ENCODE results near the gene C1D. TPM values are rescaled to one million over a fixed set of nuclear protein-coding genes. Genes with fewer than 3 reads are reported as not detected.

The C1D gene
- total and polyA plus RNA-seq, 2 experiments from 2014 or later = 30.1 to 39.7 TPM

DNA sequence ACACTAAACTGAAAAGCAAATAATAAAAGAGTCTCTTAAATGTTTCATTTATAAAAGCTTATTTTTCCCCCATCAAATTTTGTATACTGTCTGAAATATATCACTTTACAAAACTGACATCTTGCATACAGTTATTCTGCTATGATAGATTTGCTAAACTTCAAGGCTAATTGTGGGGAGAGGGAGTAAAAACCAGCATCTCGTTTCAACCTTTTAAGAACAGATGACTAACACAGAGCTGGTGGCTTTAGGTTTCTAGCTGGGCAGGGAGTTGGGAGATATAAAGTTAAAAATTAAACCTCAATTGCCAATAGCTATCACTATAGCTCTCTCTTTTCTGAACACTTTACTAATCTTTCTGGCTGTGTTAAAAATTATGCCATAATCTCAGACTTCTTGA, 23.5 kb downstream of the C1D start:
- no peaks in the 10 kb centered on the region for H3K27me3 ChIP-seq (ENCODE audit: insufficient read depth)
- H3K27ac ChIP-seq (ENCODE audit: low read depth) = no peak overlapping the region
- no peak overlapping the region for H3K27ac Mint-ChIP-seq
- H3K79me2 ChIP-seq (replicated peaks; ENCODE audit: insufficient read depth) = no peaks in the 10 kb centered on the region
- ATAC-seq (no peak), DNase-seq (ENCODE audit: low spot score) (no peak)
- H3K36me3 Mint-ChIP-seq (ENCODE audit: low read depth) = no peaks in the 10 kb centered on the region
- H2AFZ ChIP-seq = no peak overlapping the region
- H3K9me2 ChIP-seq (ENCODE audit: insufficient read depth) = no peaks in the 10 kb centered on the region
- H3K4me3 Mint-ChIP-seq = no peak overlapping the region
- H3K27me3 Mint-ChIP-seq (ENCODE audit: insufficient read depth, low read depth, poor library complexity) = peaks cover 2% of the 10 kb centered on the region
- H3K4me1 ChIP-seq (ENCODE audit: insufficient read depth) = no peaks in the 10 kb centered on the region
- no peaks in the 10 kb centered on the region for H3K4me1 Mint-ChIP-seq
- no peaks in the 10 kb centered on the region for H4K20me1 ChIP-seq (replicated peaks; ENCODE audit: insufficient read depth)
- H3K36me3 ChIP-seq (ENCODE audit: insufficient read depth) = no peaks in the 10 kb centered on the region
- TF ChIP-seq POLR2AphosphoS5 (IDR thresholded peaks at IDR 0.05; ENCODE audit: low read depth) (no peak), STAT1 (IDR thresholded peaks at IDR 0.05; ENCODE audit: unreplicated experiment) (no peak), ZNF331 (CRISPR knock-in tag; IDR thresholded peaks at IDR 0.05; ENCODE audit: low read depth) (no peak), ZNF114 (CRISPR knock-in tag; IDR thresholded peaks at IDR 0.05) (no peak), NANOG (IDR thresholded peaks at IDR 0.05; ENCODE audit: borderline replicate concordance) (no peak), EZH2phosphoT487 (IDR thresholded peaks at IDR 0.05; ENCODE audit: unreplicated experiment) (no peak), CREB1 (CRISPR knock-in tag; IDR thresholded peaks at IDR 0.05; ENCODE audit: low read depth) (no peak), EZH2 (IDR thresholded peaks at IDR 0.05; ENCODE audit: low read depth, unreplicated experiment) (no peak), JUNB (IDR thresholded peaks at IDR 0.05; ENCODE audit: unreplicated experiment) (no peak)
- TF ChIP-seq, protein P1, sequence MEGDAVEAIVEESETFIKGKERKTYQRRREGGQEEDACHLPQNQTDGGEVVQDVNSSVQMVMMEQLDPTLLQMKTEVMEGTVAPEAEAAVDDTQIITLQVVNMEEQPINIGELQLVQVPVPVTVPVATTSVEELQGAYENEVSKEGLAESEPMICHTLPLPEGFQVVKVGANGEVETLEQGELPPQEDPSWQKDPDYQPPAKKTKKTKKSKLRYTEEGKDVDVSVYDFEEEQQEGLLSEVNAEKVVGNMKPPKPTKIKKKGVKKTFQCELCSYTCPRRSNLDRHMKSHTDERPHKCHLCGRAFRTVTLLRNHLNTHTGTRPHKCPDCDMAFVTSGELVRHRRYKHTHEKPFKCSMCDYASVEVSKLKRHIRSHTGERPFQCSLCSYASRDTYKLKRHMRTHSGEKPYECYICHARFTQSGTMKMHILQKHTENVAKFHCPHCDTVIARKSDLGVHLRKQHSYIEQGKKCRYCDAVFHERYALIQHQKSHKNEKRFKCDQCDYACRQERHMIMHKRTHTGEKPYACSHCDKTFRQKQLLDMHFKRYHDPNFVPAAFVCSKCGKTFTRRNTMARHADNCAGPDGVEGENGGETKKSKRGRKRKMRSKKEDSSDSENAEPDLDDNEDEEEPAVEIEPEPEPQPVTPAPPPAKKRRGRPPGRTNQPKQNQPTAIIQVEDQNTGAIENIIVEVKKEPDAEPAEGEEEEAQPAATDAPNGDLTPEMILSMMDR (conservative IDR thresholded peaks at IDR 0.05; ENCODE audit: low read depth in 2 of 2) = no peak
- TF ChIP-seq, protein P2, sequence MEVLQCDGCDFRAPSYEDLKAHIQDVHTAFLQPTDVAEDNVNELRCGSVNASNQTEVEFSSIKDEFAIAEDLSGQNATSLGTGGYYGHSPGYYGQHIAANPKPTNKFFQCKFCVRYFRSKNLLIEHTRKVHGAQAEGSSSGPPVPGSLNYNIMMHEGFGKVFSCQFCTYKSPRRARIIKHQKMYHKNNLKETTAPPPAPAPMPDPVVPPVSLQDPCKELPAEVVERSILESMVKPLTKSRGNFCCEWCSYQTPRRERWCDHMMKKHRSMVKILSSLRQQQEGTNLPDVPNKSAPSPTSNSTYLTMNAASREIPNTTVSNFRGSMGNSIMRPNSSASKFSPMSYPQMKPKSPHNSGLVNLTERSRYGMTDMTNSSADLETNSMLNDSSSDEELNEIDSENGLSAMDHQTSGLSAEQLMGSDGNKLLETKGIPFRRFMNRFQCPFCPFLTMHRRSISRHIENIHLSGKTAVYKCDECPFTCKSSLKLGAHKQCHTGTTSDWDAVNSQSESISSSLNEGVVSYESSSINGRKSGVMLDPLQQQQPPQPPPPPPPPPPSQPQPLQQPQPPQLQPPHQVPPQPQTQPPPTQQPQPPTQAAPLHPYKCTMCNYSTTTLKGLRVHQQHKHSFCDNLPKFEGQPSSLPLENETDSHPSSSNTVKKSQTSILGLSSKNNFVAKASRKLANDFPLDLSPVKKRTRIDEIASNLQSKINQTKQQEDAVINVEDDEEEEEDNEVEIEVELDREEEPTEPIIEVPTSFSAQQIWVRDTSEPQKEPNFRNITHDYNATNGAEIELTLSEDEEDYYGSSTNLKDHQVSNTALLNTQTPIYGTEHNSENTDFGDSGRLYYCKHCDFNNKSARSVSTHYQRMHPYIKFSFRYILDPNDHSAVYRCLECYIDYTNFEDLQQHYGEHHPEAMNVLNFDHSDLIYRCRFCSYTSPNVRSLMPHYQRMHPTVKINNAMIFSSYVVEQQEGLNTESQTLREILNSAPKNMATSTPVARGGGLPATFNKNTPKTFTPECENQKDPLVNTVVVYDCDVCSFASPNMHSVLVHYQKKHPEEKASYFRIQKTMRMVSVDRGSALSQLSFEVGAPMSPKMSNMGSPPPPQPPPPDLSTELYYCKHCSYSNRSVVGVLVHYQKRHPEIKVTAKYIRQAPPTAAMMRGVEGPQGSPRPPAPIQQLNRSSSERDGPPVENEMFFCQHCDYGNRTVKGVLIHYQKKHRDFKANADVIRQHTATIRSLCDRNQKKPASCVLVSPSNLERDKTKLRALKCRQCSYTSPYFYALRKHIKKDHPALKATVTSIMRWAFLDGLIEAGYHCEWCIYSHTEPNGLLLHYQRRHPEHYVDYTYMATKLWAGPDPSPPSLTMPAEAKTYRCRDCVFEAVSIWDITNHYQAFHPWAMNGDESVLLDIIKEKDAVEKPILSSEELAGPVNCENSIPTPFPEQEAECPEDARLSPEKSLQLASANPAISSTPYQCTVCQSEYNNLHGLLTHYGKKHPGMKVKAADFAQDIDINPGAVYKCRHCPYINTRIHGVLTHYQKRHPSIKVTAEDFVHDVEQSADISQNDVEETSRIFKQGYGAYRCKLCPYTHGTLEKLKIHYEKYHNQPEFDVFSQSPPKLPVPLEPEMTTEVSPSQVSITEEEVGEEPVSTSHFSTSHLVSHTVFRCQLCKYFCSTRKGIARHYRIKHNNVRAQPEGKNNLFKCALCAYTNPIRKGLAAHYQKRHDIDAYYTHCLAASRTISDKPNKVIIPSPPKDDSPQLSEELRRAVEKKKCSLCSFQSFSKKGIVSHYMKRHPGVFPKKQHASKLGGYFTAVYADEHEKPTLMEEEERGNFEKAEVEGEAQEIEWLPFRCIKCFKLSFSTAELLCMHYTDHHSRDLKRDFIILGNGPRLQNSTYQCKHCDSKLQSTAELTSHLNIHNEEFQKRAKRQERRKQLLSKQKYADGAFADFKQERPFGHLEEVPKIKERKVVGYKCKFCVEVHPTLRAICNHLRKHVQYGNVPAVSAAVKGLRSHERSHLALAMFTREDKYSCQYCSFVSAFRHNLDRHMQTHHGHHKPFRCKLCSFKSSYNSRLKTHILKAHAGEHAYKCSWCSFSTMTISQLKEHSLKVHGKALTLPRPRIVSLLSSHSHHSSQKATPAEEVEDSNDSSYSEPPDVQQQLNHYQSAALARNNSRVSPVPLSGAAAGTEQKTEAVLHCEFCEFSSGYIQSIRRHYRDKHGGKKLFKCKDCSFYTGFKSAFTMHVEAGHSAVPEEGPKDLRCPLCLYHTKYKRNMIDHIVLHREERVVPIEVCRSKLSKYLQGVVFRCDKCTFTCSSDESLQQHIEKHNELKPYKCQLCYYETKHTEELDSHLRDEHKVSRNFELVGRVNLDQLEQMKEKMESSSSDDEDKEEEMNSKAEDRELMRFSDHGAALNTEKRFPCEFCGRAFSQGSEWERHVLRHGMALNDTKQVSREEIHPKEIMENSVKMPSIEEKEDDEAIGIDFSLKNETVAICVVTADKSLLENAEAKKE (CRISPR knock-in tag; IDR thresholded peaks at IDR 0.05) = no peak
- TF ChIP-seq, protein P3, sequence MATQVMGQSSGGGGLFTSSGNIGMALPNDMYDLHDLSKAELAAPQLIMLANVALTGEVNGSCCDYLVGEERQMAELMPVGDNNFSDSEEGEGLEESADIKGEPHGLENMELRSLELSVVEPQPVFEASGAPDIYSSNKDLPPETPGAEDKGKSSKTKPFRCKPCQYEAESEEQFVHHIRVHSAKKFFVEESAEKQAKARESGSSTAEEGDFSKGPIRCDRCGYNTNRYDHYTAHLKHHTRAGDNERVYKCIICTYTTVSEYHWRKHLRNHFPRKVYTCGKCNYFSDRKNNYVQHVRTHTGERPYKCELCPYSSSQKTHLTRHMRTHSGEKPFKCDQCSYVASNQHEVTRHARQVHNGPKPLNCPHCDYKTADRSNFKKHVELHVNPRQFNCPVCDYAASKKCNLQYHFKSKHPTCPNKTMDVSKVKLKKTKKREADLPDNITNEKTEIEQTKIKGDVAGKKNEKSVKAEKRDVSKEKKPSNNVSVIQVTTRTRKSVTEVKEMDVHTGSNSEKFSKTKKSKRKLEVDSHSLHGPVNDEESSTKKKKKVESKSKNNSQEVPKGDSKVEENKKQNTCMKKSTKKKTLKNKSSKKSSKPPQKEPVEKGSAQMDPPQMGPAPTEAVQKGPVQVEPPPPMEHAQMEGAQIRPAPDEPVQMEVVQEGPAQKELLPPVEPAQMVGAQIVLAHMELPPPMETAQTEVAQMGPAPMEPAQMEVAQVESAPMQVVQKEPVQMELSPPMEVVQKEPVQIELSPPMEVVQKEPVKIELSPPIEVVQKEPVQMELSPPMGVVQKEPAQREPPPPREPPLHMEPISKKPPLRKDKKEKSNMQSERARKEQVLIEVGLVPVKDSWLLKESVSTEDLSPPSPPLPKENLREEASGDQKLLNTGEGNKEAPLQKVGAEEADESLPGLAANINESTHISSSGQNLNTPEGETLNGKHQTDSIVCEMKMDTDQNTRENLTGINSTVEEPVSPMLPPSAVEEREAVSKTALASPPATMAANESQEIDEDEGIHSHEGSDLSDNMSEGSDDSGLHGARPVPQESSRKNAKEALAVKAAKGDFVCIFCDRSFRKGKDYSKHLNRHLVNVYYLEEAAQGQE (IDR thresholded peaks at IDR 0.05; ENCODE audit: unreplicated experiment) = no peak
- TF ChIP-seq, protein P4, sequence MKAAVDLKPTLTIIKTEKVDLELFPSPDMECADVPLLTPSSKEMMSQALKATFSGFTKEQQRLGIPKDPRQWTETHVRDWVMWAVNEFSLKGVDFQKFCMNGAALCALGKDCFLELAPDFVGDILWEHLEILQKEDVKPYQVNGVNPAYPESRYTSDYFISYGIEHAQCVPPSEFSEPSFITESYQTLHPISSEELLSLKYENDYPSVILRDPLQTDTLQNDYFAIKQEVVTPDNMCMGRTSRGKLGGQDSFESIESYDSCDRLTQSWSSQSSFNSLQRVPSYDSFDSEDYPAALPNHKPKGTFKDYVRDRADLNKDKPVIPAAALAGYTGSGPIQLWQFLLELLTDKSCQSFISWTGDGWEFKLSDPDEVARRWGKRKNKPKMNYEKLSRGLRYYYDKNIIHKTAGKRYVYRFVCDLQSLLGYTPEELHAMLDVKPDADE (IDR thresholded peaks at IDR 0.05) = no peak
- H3K4me3 ChIP-seq = no peak overlapping the region
- H3K9me3 Mint-ChIP-seq = no peaks in the 10 kb centered on the region
- H3F3A ChIP-seq (replicated peaks; ENCODE audit: low read depth) = no peaks in the 10 kb centered on the region
- H3K4me2 ChIP-seq = no peak overlapping the region

All from GM23338 (cell line).